ENCODE data around the gene PDHB.

GRCh38 chr3:58434168-58434504 lies 504 bp upstream of the PDHB start:
- TF ChIP-seq, protein P1, sequence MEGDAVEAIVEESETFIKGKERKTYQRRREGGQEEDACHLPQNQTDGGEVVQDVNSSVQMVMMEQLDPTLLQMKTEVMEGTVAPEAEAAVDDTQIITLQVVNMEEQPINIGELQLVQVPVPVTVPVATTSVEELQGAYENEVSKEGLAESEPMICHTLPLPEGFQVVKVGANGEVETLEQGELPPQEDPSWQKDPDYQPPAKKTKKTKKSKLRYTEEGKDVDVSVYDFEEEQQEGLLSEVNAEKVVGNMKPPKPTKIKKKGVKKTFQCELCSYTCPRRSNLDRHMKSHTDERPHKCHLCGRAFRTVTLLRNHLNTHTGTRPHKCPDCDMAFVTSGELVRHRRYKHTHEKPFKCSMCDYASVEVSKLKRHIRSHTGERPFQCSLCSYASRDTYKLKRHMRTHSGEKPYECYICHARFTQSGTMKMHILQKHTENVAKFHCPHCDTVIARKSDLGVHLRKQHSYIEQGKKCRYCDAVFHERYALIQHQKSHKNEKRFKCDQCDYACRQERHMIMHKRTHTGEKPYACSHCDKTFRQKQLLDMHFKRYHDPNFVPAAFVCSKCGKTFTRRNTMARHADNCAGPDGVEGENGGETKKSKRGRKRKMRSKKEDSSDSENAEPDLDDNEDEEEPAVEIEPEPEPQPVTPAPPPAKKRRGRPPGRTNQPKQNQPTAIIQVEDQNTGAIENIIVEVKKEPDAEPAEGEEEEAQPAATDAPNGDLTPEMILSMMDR (IDR thresholded peaks at IDR 0.05; ENCODE audit: low read depth, low read length, missing input control): no peak
- TF ChIP-seq REST (IDR thresholded peaks at IDR 0.05): no peak
- no peak for TF ChIP-seq NR2F2 (IDR thresholded peaks at IDR 0.05)
- TF ChIP-seq YY1 (IDR thresholded peaks at IDR 0.05): no peak
- no peak for TF ChIP-seq FOXA2 (IDR thresholded peaks at IDR 0.05)
- no peak for TF ChIP-seq SP1 (IDR thresholded peaks at IDR 0.05)
- TF ChIP-seq TAF1 (conservative IDR thresholded peaks at IDR 0.05): no peak
- TF ChIP-seq, protein P2, sequence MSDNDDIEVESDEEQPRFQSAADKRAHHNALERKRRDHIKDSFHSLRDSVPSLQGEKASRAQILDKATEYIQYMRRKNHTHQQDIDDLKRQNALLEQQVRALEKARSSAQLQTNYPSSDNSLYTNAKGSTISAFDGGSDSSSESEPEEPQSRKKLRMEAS (IDR thresholded peaks at IDR 0.05): no peak
- TF ChIP-seq, protein P3, sequence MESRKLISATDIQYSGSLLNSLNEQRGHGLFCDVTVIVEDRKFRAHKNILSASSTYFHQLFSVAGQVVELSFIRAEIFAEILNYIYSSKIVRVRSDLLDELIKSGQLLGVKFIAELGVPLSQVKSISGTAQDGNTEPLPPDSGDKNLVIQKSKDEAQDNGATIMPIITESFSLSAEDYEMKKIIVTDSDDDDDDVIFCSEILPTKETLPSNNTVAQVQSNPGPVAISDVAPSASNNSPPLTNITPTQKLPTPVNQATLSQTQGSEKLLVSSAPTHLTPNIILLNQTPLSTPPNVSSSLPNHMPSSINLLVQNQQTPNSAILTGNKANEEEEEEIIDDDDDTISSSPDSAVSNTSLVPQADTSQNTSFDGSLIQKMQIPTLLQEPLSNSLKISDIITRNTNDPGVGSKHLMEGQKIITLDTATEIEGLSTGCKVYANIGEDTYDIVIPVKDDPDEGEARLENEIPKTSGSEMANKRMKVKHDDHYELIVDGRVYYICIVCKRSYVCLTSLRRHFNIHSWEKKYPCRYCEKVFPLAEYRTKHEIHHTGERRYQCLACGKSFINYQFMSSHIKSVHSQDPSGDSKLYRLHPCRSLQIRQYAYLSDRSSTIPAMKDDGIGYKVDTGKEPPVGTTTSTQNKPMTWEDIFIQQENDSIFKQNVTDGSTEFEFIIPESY (IDR thresholded peaks at IDR 0.05): no peak
- TF ChIP-seq RAD21 (IDR thresholded peaks at IDR 0.05): no peak

All from liver (tissue), 3 donors.